H1 (cell line): ENCODE data around the gene ABCC11. TPM values are rescaled to one million over a fixed set of nuclear protein-coding genes. Genes with fewer than 3 reads are reported as not detected.

Experiments used
- polyA plus RNA-seq, 7 experiments: library from polyadenylated mRNA; depleted of rRNA in 3 of 7; stranded (reverse) in 5 of 7; unstranded in 2 of 7; fragments of >200 nt in 5 of 7; fragments of 200-250 nt in 2 of 7; gene quantifications; 1 replicate in 5 of 7; 2 replicates in 1 of 7; 4 replicates in 1 of 7; pipeline versions ENCODE4 v1.2.1 to v1.2.3, GENCODE V29; 2011 to 2013; ENCODE audit warnings: missing spikeins in 2 of 7, mixed read lengths in 2 of 7
- total RNA-seq: library from RNA; stranded (reverse); fragmentation: NEBNext Ultra II Directional; extraction: Animal tissue kit (Norgen Biotek cat#: 25700); gene quantifications from 2 replicates; pipeline ENCODE4 v1.2.1, GENCODE V29; 2021
- TF ChIP-seq, protein P1 (sequence below): IDR thresholded peaks from 2 replicates; pipeline ENCODE4 v1.6.1; 2012; ENCODE audit warnings: inconsistent platforms

ABCC11 gene
- total and polyA plus RNA-seq, 2 of the 8 experiments (the other 6 are each of a cell fraction or from before 2014, with no cell fraction given), result 0.06 TPM; not detected in 1

DNA sequence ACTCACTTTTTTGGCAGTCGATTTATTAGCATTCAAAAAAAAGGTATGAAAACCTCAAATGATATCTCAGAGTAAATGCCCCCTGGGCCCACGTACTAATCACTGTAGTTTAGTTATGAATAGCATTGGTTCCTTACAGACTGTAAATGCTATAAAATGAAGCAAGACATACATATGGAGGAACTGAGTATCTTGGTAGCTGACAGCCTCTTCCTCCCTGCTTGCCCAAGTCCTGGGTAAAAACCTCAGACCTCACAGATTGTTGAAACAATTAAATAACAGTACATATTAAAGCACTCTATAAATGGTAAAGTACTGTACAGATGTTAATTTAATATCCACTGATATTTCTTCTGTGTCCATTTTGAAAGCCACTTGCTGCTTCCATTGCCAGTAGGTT lies 33.2 kb upstream of the ABCC11 start (continued):
- TF ChIP-seq, protein P1, sequence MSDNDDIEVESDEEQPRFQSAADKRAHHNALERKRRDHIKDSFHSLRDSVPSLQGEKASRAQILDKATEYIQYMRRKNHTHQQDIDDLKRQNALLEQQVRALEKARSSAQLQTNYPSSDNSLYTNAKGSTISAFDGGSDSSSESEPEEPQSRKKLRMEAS, result no peak
- TF ChIP-seq, all 59 proteins: peak for 0
